RWPE1 (cell line): ENCODE measurements around the gene ACAP3.

Experiments
- CTCF ChIA-PET: fragments of 350-600 bp; sonication (Branson Sonifier 250); formaldehyde crosslinking; extraction: SDS; loops from one replicate; lab custom pipeline; 2021; lab: Yijun Ruan, JAX
- POLR2A ChIA-PET: fragments of 400-600 bp; formaldehyde crosslinking; extraction: SDS; loops from one replicate; lab custom pipeline; 2020; ENCODE audit warnings: antibody characterized with exemption; ENCODE audit not compliant: low non-redundant PET; lab: Yijun Ruan, JAX
- DNase-seq: peaks from one replicate; pipeline ENCODE4 v3.0.0; 2012; ENCODE audit warnings: low spot score
- H3K27ac ChIP-seq: fragments of 450-650 bp; 2 replicates; pipeline ENCODE4 v1.5.1; 2017
- CTCF ChIP-seq: fragments of 450-650 bp; conservative IDR thresholded peaks from 2 replicates; pipeline ENCODE4 v1.5.1; 2017; ENCODE audit warnings: low read depth, mild to moderate bottlenecking

Gene ACAP3

DNA sequence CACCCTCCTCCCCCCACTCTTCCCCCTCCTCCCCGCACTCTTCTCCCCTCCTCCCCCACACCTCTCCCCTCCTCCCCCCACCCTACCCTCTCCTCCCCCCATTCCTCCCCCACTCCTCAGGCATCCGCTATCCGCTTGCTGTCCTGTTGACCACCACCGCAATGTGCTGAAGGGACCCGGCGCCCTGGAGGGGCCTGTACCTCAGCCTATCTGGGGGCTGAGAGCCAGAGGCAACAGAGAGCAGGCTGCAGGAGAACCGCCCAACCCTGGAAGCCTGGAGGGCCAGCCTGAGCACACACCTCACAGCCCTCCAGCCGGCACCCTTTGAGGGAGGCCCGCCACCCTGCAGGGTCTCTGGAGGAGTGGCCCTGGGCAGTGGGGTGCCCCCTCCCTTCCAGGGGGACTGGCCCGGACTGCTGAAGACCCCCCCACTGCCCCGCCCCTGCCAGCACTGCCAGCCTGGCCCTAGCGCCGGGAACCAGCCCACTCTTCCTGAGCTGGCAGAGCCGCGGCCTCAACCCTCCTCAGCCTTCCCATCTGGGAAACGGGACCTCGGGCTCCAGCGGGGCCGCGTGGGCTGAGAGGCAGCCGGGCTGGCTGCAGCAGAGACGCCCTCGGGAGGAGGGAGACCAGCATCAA is 62.4 kb downstream of the ACAP3 start:
- no peak for TF ChIP-seq CTCF
- ChIA-PET POLR2A (interaction anchor here (0.9 kb wide), 1 partner anchor 8 kb away, joined by 3 read pairs; no protein-coding TSS in a partner anchor), CTCF (no interaction called here)
- no peak for DNase-seq
- H3K27ac ChIP-seq: no peak overlapping the region

DNA sequence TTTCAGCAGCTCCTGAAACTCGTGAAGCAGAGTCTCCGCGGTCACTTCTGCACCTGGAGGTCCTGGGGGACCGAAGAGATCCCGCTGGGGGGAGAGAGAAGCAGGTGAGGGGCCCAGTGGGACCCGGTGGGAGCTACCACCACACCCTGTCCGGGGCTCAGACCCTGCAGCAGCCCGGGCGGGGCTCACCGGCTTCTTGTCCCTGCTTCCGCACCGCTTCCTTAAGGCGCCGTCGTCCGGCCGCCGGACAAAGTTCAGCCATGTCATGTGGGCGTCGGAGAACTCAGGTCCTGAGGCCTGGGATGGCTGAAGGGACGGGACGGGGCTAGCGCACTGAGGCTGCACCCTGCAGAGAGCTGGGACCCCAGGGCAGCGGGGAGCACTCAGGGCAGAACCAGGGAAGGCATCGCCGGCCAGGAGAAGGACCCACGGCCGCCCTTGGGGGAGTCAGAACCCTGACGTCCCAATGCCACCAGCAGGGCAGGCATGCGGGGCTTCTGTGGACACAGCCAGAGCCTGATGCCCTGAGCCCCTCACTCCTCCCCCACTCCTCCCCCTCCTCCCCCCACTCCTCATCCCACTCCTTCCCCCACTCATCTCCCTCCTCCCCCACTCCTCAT is 63.4 kb downstream of the ACAP3 start:
- DNase-seq: no peak
- ChIA-PET POLR2A (interaction anchor here (0.7 kb wide), 1 partner anchor 35 kb away, joined by 4 read pairs; no protein-coding TSS in a partner anchor), CTCF (no interaction called here)
- H3K27ac ChIP-seq: no peak overlapping the region
- no peak for TF ChIP-seq CTCF

DNA sequence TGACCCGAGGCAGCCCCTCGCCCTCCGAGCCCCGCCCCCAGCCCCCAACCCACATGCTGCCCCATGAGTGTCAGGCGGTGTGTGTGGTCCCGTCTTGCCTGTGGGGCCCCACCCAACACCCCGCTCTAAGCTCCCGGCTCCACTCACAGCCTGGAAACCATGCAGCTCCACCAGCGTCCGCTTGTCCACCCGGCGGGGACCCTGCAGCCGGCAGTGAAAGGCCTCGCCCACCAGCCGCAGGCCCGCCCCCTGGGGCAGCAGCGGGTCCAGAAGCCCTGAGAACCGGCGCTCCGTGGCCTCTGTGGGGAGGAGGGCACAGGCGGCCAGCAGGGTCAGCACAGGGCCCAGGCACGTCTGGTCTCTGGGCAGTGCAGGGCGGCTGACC is 63.9 kb downstream of the ACAP3 start:
- CTCF ChIA-PET: no interaction called here
- POLR2A ChIA-PET: interaction anchor here (0.7 kb wide), 1 partner anchor 34 kb away, joined by 4 read pairs; no protein-coding TSS in a partner anchor
- DNase-seq: no peak
- no peak for TF ChIP-seq CTCF
- no peak overlapping the region for H3K27ac ChIP-seq

GRCh38 chr1:1243266-1243660 is 64.5 kb downstream of the ACAP3 start:
- POLR2A ChIA-PET: no interaction called here
- DNase-seq: no peak
- CTCF ChIA-PET: no interaction called here
- TF ChIP-seq CTCF: no peak
- H3K27ac ChIP-seq: no peak overlapping the region

DNA sequence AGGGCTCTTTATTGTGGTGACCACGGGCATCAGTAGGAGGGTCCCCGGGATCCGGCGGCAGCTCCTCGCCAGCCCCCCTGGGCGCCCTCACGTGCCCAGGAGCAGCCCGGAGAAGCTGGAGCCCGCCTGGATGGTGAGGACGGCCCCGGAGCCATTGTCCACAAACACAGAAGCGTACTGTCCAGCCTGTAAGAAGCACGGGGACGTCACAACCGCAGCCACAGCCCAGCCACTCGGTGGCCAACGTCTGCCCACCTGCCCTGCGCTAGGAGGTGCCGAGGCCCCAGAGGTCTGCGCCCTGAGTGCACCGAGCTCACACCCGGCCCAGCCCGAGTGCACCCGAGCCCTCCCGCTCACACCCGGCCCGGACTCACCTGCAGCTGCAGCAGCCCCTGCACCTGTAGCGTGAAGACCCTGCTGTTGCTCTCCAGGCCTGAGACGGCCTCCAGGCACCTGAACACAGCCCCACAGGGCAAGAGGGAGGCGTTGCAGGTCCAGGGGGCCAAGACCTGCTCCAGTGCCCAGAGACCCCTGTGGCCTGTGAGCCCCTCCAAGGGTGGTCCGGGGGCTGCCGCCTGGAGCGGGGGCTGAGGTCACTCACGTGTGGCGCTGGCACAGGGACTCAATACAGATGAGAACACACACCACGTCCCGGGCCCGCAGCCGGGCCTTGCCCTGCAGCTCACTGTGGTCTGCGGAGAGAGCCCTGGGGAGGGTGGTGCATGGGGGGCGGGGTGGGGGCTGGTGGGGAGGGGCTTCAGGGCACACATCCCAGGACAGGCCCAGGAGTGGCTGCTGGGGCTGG is 65.1 kb downstream of the ACAP3 start:
- POLR2A ChIA-PET: interaction anchor here (0.6 kb wide), 1 partner anchor 276 kb away, joined by 3 read pairs; no protein-coding TSS in a partner anchor
- no peak overlapping the region for H3K27ac ChIP-seq
- TF ChIP-seq CTCF: no peak
- CTCF ChIA-PET: interaction anchor here (0.7 kb wide), 1 partner anchor 120 kb away, joined by 3 read pairs; no protein-coding TSS in a partner anchor
- no peak for DNase-seq
